Karpas-422 (cell line): ENCODE data around the gene TPSB2. TPM values are rescaled to one million over a fixed set of nuclear protein-coding genes. Genes with fewer than 3 reads are reported as not detected.
"Not testable (repeated sequence)": the region's sequence is repeated elsewhere in the genome, so short reads cannot be mapped to it uniquely, and the experiment has no call there.

Experiments used
- DNase-seq: peaks from one replicate; pipeline ENCODE4 v3.0.0-alpha.2; 2015
- H2AFZ ChIP-seq: fragments of 200-600 bp; sonication (generic); 2 replicates; pipeline ENCODE4 v1.6.1; 2014; ENCODE audit warnings: antibody characterized with exemption, low read length, mixed read lengths
- H3K27ac ChIP-seq: fragments of 200-600 bp; sonication (generic); 2 replicates; pipeline ENCODE4 v1.5.1; 2014; ENCODE audit warnings: mild to moderate bottlenecking, low read length, moderate library complexity
- H3K27me3 ChIP-seq: fragments of 200-600 bp; sonication (generic); 2 replicates; pipeline ENCODE4 v1.6.1; 2014; ENCODE audit warnings: low read length, mixed read lengths
- H3K36me3 ChIP-seq: fragments of 200-600 bp; sonication (generic); 2 replicates; pipeline ENCODE4 v1.6.1; 2014; ENCODE audit warnings: low read length, mixed read lengths; ENCODE audit not compliant: insufficient read depth
- H3K4me1 ChIP-seq: fragments of 200-600 bp; sonication (generic); 2 replicates; pipeline ENCODE4 v1.6.1; 2014; ENCODE audit warnings: mild to moderate bottlenecking, low read length, mixed read lengths
- H3K4me2 ChIP-seq: fragments of 200-600 bp; sonication (generic); 2 replicates; pipeline ENCODE4 v1.6.1; 2014; ENCODE audit warnings: low read length, low read depth, mild to moderate bottlenecking; ENCODE audit not compliant: poor library complexity, severe bottlenecking
- H3K4me3 ChIP-seq: fragments of 200-600 bp; sonication (generic); 2 replicates; pipeline ENCODE4 v1.5.1; 2014; ENCODE audit warnings: mild to moderate bottlenecking, antibody characterized with exemption, low read length, mixed read lengths
- H3K79me2 ChIP-seq: fragments of 200-600 bp; sonication (generic); 2 replicates; pipeline ENCODE4 v1.6.1; 2014; ENCODE audit warnings: mild to moderate bottlenecking, low read length, mixed read lengths
- H3K9ac ChIP-seq: fragments of 200-600 bp; sonication (generic); 2 replicates; pipeline ENCODE4 v1.6.0; 2014; ENCODE audit warnings: low read length
- H3K9me2 ChIP-seq: fragments of 200-600 bp; sonication (generic), shearing (Covaris generic); replicated peaks from 2 replicates; pipeline ENCODE4 v1.6.0; 2014; ENCODE audit warnings: mild to moderate bottlenecking, low read length, moderate library complexity; ENCODE audit not compliant: insufficient read depth
- H3K9me3 ChIP-seq: fragments of 300-700, 200-600 bp; sonication (generic); 2 replicates; pipeline ENCODE4 v1.6.1; 2014; ENCODE audit warnings: low read length, mixed read lengths
- H4K20me1 ChIP-seq: fragments of 200-600 bp; sonication (generic); 2 replicates; pipeline ENCODE4 v1.6.1; 2014; ENCODE audit warnings: mild to moderate bottlenecking, antibody characterized with exemption, low read length, low read depth; ENCODE audit not compliant: insufficient read depth
- total RNA-seq: library from RNA; depleted of rRNA; stranded (reverse); fragments of >200 nt; shearing (Covaris generic); gene quantifications from 2 replicates; pipeline ENCODE4 v1.2.3, GENCODE V29; 2014; ENCODE audit warnings: low replicate concordance

Gene TPSB2
- total RNA-seq, 1 experiment from 2014 or later: not detected

DNA sequence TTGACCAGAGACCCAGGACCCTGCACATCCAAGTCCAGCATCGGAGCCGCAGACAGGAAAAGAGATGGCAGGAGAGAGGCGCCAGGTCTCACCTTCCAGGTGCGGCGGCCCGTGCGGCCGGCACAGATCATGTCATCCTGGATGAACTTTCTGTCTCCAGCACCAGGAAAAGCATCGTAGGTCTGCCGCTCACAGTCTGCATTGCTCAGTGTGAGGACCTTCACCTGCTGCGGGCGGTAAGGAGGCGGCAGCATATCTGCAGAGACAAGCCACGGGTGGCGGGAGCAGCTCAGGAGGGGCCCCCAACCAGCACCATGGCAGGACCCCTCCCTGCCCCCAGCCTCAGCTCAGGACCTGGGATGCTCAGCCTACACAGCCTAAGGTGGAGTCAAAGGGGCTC is 43.8 kb upstream of the TPSB2 start:
- Histone ChIP-seq H3K9me2 (no peaks in the 10 kb centered on the region), H3K79me2 (no peaks in the 10 kb centered on the region), H4K20me1 (peaks cover 4% of the 10 kb centered on the region; the same call in 1 of the 2 replicates), H3K36me3 (no peaks in the 10 kb centered on the region), H3K4me3 (no peak overlapping the region), H3K4me2 (no peak overlapping the region), H3K9me3 (no peaks in the 10 kb centered on the region), H2AFZ (no peak overlapping the region), H3K27me3 (no peaks in the 10 kb centered on the region), H3K9ac (no peak overlapping the region), H3K27ac (no peak overlapping the region), H3K4me1 (peaks cover 13% of the 10 kb centered on the region)
- no peak for DNase-seq

DNA sequence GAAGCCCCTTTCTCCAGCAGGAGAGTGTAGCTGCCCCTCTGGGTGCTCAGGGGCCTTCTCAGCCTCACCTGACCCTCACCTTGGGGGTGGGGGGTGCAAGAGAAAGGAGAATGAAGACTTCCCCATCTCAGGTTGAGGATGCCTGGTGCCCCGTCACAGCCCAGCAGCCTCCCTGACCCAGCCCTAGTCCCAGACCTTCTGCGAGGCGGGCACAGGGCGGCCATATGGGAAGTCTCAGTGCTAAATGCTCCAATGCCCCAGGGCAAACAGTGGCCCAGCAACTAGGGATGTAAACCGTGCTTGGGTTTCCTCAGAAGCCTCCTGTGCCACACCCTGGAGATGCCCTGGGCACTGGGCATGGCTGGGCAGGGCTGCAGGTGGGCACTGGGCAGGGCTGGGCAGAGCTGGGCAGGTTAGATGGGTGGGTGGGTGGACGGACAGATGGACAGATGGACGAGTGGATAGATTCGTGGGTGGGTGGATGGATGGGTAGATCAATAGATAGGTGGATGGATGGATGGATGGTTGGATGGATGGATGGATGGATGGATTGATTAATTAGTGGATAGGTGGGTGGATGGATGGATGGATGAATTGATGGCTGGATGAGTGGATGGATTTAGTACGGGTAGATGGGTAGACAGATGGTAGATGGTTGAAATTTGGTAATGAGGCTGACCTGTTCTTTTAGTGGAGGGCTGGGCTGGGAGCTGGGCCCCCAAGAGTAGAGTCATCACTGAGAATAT is 42.6 kb upstream of the TPSB2 start:
- H2AFZ ChIP-seq: no peak overlapping the region
- peaks cover 13% of the 10 kb centered on the region for H3K4me1 ChIP-seq
- H3K27me3 ChIP-seq: no peaks in the 10 kb centered on the region
- no peak overlapping the region for H3K4me3 ChIP-seq
- no peak overlapping the region for H3K4me2 ChIP-seq
- no peak overlapping the region for H3K27ac ChIP-seq
- no peaks in the 10 kb centered on the region for H3K79me2 ChIP-seq
- H3K9me2 ChIP-seq: no peaks in the 10 kb centered on the region
- H3K36me3 ChIP-seq: no peaks in the 10 kb centered on the region
- peaks cover 4% of the 10 kb centered on the region; the same call in 1 of the 2 replicates for H4K20me1 ChIP-seq
- H3K9ac ChIP-seq: no peak overlapping the region
- no peaks in the 10 kb centered on the region for H3K9me3 ChIP-seq
- no peak for DNase-seq

DNA sequence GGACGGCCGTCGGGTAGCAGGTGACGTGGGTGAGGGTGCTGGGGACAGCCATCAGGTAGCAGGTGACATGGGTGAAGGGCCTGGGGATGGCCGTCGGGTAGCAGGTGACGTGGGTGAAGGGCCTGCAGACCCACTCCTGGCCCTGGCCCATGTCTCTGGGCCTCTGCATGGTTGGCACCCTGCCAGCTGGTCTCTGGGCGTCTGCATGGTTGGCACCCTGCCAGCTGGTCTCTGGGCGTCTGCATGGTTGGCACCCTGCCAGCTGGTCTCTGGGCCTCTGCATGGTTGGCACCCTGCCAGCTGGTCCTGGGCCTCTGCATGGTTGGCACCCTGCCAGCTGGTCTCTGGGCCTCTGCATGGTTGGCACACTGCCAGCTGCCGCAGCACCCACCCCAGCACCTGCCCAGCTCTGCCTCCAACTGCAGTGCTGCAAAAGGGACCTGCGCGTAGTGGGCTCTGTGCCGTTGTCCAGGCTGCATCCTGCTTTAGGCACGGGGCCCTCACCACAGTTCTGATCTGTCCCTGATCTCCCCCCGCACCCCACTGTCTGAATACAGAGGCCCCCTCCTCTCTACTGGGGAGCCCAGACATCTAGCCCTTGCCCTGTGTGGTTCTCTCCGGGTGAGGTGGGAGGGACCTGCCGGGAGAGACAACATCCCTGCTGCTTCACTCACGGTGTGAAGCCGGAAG is 41.9 kb upstream of the TPSB2 start:
- H3K4me3 ChIP-seq, H3K9ac ChIP-seq, H2AFZ ChIP-seq, H3K79me2 ChIP-seq, H4K20me1 ChIP-seq, H3K9me2 ChIP-seq, H3K27ac ChIP-seq, H3K4me2 ChIP-seq, H3K27me3 ChIP-seq, H3K9me3 ChIP-seq, H3K36me3 ChIP-seq: not testable (repeated sequence)
- peak; percentile 65 for DNase-seq
- peaks cover 13% of the 10 kb centered on the region for H3K4me1 ChIP-seq

DNA sequence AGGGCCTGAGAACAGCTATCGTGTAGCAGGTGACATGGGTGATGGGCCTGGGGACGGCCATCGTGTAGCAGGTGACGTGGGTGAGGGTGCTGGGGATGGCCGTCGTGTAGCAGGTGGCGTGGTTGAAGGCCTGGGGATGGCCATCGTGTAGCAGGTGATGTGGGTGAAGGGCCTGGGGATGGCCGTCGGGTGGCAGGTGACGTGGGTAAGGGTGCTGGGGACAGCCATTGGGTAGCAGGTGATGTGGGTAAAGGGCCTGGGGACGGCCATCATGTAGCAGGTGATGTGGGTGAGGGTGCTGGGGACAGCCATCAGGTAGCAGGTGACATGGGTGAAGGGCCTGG is 41.4 kb upstream of the TPSB2 start:
- no peaks in the 10 kb centered on the region for H3K27me3 ChIP-seq
- no peaks in the 10 kb centered on the region for H3K79me2 ChIP-seq
- no peaks in the 10 kb centered on the region for H3K9me3 ChIP-seq
- H4K20me1 ChIP-seq: peaks cover 4% of the 10 kb centered on the region; the same call in 1 of the 2 replicates
- H2AFZ ChIP-seq: no peak overlapping the region
- H3K4me2 ChIP-seq: no peak overlapping the region
- DNase-seq: no peak
- no peak overlapping the region for H3K4me3 ChIP-seq
- H3K4me1 ChIP-seq: peaks cover 13% of the 10 kb centered on the region
- no peak overlapping the region for H3K9ac ChIP-seq
- no peaks in the 10 kb centered on the region for H3K36me3 ChIP-seq
- H3K27ac ChIP-seq: no peak overlapping the region
- H3K9me2 ChIP-seq: no peaks in the 10 kb centered on the region

DNA sequence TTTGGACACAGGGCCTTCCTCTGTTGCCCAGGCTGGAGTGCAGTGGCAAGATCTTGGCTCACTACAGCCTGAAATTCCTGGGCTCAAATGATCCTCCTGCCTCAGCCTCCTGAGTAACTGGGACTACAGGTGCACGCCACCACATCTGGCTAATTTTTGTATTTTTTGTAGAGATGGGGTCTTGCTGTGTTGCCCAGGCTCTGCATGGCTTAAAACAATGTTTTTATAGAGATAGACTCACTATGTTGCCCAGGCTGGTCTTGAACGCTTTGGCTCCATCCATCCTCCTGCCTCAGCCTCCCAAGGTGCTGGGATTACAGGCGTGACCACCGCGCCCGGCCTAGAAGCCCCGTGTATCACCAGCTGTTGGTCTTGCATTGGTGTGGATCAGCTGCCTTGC is 39.4 kb upstream of the TPSB2 start:
- H2AFZ ChIP-seq, DNase-seq, H3K4me2 ChIP-seq: not testable (repeated sequence)

DNA sequence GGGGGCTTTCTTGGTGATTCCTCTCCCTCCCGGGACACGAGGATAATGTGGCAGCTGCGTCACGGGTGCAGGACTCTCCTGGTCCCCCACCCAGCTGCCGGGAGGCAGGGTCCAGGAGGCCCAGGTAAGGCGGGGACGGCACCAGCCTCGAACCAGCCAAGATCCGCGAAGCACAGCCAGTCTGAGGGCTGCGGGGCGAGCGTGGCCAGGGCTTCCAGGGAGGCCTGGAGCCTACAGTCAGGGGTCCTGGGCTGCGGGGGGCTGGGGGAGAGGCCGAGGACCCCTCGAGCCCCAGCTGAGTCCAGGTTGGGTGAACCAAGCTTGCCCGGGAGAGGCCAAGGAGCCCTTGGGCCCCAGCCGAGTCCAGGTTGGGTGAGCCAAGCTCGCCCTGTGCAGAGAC is 35.8 kb upstream of the TPSB2 start:
- no peak for DNase-seq
- Histone ChIP-seq H3K4me2 (no peak overlapping the region), H2AFZ (no peak overlapping the region), H4K20me1 (peaks cover 2% of the 10 kb centered on the region; the same call in 1 of the 2 replicates), H3K27ac (no peak overlapping the region), H3K9me3 (no peaks in the 10 kb centered on the region), H3K79me2 (no peaks in the 10 kb centered on the region), H3K4me3 (no peak overlapping the region), H3K36me3 (no peaks in the 10 kb centered on the region), H3K9me2 (no peaks in the 10 kb centered on the region), H3K4me1 (peaks cover 10% of the 10 kb centered on the region), H3K27me3 (no peaks in the 10 kb centered on the region), H3K9ac (no peak overlapping the region)

More for the DNA sequence above, 39.4 kb upstream of the TPSB2 start:
- H3K9me3 ChIP-seq, H3K27me3 ChIP-seq, H3K79me2 ChIP-seq, H3K9ac ChIP-seq, H3K4me3 ChIP-seq, H3K36me3 ChIP-seq, H3K9me2 ChIP-seq, H4K20me1 ChIP-seq, H3K27ac ChIP-seq: not testable (repeated sequence)
- peaks cover 13% of the 10 kb centered on the region for H3K4me1 ChIP-seq

DNA sequence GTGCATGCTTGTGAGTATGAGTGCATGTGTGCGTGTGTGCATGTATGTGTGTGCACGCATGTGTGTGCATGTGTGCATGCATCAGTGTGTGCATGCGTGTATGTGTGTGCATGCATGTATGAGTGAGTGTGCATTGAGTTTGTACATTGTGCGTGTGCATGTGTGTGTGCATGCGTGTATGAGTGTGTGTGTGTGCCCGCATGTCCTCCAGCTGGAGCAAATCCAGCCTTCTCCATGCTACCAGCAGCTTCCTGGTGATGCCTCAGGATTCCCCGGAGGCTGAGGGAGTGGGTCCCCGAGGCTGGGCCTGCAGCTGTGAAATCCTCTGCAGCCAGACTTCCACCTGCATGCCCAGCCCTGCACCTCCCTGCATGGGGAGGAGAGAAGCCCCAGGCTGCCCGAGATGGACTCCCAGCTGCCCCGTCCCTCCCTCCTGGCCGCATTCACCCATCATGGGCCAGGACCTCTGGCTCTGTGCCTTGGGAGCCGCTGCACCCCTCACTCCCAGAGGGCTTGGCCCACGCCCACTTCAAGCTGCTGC is 35.2 kb upstream of the TPSB2 start:
- H4K20me1 ChIP-seq: peaks cover 2% of the 10 kb centered on the region; the same call in 1 of the 2 replicates
- H3K9ac ChIP-seq: no peak overlapping the region
- no peak overlapping the region for H2AFZ ChIP-seq
- H3K27me3 ChIP-seq: no peaks in the 10 kb centered on the region
- no peak for DNase-seq
- H3K27ac ChIP-seq: no peak overlapping the region
- no peak overlapping the region for H3K4me2 ChIP-seq
- H3K4me3 ChIP-seq: no peak overlapping the region
- H3K36me3 ChIP-seq: no peaks in the 10 kb centered on the region
- no peaks in the 10 kb centered on the region for H3K9me3 ChIP-seq
- no peaks in the 10 kb centered on the region for H3K9me2 ChIP-seq
- peaks cover 17% of the 10 kb centered on the region for H3K4me1 ChIP-seq
- H3K79me2 ChIP-seq: no peaks in the 10 kb centered on the region

DNA sequence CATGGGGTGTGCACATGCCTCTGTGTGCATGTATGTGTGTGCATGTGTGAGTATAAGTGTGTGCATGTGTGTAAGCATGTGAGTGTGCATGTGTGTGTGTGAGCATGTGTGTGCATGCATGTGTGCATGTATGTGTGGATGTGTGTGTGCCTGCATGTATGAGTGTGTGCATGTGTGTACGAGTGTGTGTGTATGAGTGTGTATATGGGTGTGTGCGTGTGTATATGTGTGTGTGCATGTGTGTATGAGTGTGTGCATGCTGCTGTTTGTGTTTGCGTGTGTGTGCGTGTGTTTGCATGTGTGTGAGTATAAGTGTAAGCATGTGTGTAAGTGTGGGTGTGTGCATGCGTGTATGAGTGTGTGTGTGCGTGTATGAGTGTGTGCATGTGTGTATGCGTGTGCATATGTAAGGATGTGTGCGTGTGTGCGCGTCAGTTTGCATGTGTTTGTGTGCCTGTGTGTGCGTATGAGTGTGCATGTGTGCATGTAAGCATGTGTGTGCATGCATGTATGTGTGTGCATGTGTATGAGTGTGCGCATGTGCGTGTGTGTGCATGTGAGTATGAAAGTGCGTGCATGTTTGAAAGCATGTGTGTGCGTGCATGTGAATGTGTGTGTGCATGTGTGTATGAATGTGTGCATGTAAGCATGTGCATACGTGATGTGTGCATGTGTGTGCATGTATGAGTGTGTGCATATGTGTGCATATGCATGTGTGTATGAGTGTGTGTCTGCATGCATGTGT is 34.5 kb upstream of the TPSB2 start:
- Histone ChIP-seq H3K36me3 (no peaks in the 10 kb centered on the region), H3K9me3 (no peaks in the 10 kb centered on the region), H3K9ac (no peak overlapping the region), H3K9me2 (no peaks in the 10 kb centered on the region), H3K4me3 (no peak overlapping the region), H3K27me3 (no peaks in the 10 kb centered on the region), H3K4me2 (no peak overlapping the region), H4K20me1 (peaks cover 5% of the 10 kb centered on the region; the same call in 1 of the 2 replicates), H3K27ac (no peak overlapping the region), H3K4me1 (peaks cover 17% of the 10 kb centered on the region), H2AFZ (no peak overlapping the region), H3K79me2 (no peaks in the 10 kb centered on the region)
- no peak for DNase-seq
